Activated CD4-positive, alpha-beta T cell treated with anti-CD3 and anti-CD28 coated beads, Interleukin-2, amount 10 ng/mL, durations not matched to agents 7 days and 5 days (primary cell): ENCODE data around the gene NELFB. TPM values are rescaled to one million over a fixed set of nuclear protein-coding genes. Genes with fewer than 3 reads are reported as not detected.

Experiments
- CTCF ChIA-PET: fragments of 350-600 bp; sonication (Branson Sonifier 250); formaldehyde crosslinking; loops from one replicate; lab custom pipeline; 2021; ENCODE audit warnings: antibody characterized with exemption; lab: Charles Lee
- POLR2A ChIA-PET: fragments of 350-600 bp; sonication (Branson Sonifier 250); formaldehyde crosslinking; loops from one replicate; lab custom pipeline; 2021; ENCODE audit warnings: antibody characterized with exemption; lab: Charles Lee
- DNase-seq: peaks from one replicate; pipeline ENCODE4 v3.0.0-alpha.2; 2020
- H3K27ac Mint-ChIP-seq: one replicate; pipeline ENCODE4 v1.8.0; 2021; ENCODE audit warnings: mild to moderate bottlenecking, moderate library complexity, mixed read lengths
- H3K27me3 Mint-ChIP-seq: one replicate; pipeline ENCODE4 v1.8.0; 2021; ENCODE audit warnings: mixed read lengths
- H3K36me3 Mint-ChIP-seq: one replicate; pipeline ENCODE4 v1.8.0; 2021; ENCODE audit warnings: low read depth, mixed read lengths
- H3K4me1 Mint-ChIP-seq: one replicate; pipeline ENCODE4 v1.8.0; 2021; ENCODE audit warnings: mixed read lengths
- H3K4me3 Mint-ChIP-seq: one replicate; pipeline ENCODE4 v1.8.0; 2021; ENCODE audit warnings: mild to moderate bottlenecking, moderate library complexity, mixed read lengths
- H3K9me3 Mint-ChIP-seq: one replicate; pipeline ENCODE4 v1.8.0; 2021; ENCODE audit warnings: mixed read lengths
- total RNA-seq, 2 experiments: library from RNA; stranded (reverse); gene quantifications; one replicate each; pipeline ENCODE4 v1.2.3, GENCODE V29; 2021

Gene NELFB
- total RNA-seq, 2 experiments from 2014 or later, result 54.1 to 66.6 TPM

DNA sequence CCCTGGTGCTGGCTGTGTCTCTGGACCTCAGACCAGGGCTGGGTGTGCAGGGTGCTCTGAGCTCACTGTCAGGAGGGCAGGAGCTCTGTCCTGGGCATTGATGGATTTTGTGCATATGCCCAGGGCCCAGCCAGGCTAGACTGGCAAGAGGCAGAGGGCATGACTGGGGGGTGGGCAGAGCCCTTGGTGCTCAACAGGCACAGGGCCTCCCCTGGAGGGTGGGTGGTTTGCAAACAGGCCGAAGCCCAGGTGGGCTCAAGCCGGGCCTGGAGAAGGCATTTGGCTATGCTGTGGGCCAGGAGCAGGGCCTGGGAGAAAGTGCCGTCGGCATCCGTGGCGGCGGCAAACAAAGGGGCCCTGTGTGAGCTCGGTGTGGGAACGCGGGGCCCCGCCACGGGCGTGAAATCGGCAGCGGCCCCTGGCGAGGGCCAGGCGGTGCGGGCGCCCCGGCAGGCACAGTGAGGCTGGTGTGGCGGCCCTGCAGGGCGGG lies 48.8 kb downstream of the NELFB start:
- H3K4me3 Mint-ChIP-seq, result no peak overlapping the region
- CTCF ChIA-PET, result interaction anchor here (0.7 to 2.0 kb wide), 3 partner anchors 9 to 420 kb away, joined by 3 to 6 read pairs (median 4); no protein-coding TSS in a partner anchor
- H3K27me3 Mint-ChIP-seq, result peaks cover 16% of the 10 kb centered on the region

GRCh38 chr9:137304383-137305059 lies 49.4 kb downstream of the NELFB start:
- Mint-ChIP-seq H3K27me3 (peaks cover 11% of the 10 kb centered on the region), H3K4me1 (peaks cover 16% of the 10 kb centered on the region), H3K9me3 (no peaks in the 10 kb centered on the region), H3K36me3 (no peaks in the 10 kb centered on the region), H3K4me3 (no peak overlapping the region), H3K27ac (no peak overlapping the region)
- CTCF ChIA-PET, result interaction anchor here (2.0 kb wide), 1 partner anchor 18 kb away, joined by 6 read pairs; no protein-coding TSS in a partner anchor
- POLR2A ChIA-PET, result no interaction called here
- DNase-seq, result peak; percentile 5

More for the DNA sequence above, 48.8 kb downstream of the NELFB start:
- POLR2A ChIA-PET, result no interaction called here
- Mint-ChIP-seq H3K9me3 (no peaks in the 10 kb centered on the region), H3K4me1 (peaks cover 16% of the 10 kb centered on the region), H3K27ac (no peak overlapping the region), H3K36me3 (no peaks in the 10 kb centered on the region)
- no peak for DNase-seq

GRCh38 chr9:137305060-137305797 lies 50.1 kb downstream of the NELFB start:
- Mint-ChIP-seq H3K27ac (peak overlapping the region; percentile 42), H3K4me3 (no peak overlapping the region)

GRCh38 chr9:137305798-137306065 lies 50.6 kb downstream of the NELFB start:
- Mint-ChIP-seq H3K36me3 (no peaks in the 10 kb centered on the region), H3K27me3 (peaks cover 4% of the 10 kb centered on the region), H3K9me3 (no peaks in the 10 kb centered on the region), H3K4me1 (peaks cover 10% of the 10 kb centered on the region), H3K4me3 (no peak overlapping the region), H3K27ac (peak overlapping the region; percentile 42)
- ChIA-PET CTCF (no interaction called here), POLR2A (no interaction called here)
- no peak for DNase-seq

More at GRCh38 chr9:137305060-137305797, 50.1 kb downstream of the NELFB start:
- Mint-ChIP-seq H3K9me3 (no peaks in the 10 kb centered on the region), H3K27me3 (peaks cover 7% of the 10 kb centered on the region), H3K4me1 (peaks cover 12% of the 10 kb centered on the region), H3K36me3 (no peaks in the 10 kb centered on the region)
- ChIA-PET CTCF (interaction anchor here (2.0 kb wide), 1 partner anchor 18 kb away, joined by 6 read pairs; no protein-coding TSS in a partner anchor), POLR2A (no interaction called here)
- DNase-seq, result peak; percentile 63

DNA sequence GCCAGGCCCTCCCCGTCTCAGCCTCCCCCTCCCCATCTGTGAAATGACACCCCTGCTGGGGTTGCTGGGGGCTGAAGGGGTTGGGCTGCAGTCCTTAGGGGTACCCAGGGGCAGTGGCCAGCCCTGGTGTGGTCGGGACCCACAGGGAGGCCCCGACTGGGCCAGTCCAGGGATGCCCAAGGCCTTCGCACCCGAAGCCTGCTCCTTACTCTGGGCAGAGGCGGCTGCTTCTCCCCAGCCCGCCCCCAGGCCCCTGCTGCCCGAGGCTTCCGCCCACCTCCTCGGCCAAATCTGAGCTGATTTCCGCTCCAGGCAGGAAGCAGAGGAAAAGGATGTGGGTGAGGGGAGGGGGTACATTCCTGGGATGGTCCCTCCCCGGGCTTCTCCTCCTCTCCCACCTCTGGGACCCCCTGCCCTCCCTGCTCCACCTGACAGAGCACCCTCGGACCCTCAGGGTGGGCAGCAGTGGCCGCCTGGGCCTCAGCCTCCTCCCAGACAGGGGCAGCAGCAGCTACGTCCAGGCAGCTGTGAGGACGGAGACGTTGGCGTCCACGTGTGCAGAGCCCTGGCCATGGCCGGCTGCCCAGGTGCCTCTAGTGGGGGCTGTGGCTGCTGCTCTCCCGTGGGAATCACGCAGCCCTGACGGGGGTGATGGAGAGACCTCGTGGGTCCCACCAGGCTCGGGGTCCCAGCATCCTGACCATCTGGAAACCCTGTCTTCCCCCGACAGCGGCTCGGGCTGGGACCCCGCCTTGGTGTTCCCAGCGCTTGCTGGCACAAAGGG lies 51.1 kb downstream of the NELFB start:
- no peaks in the 10 kb centered on the region for H3K9me3 Mint-ChIP-seq
- H3K36me3 Mint-ChIP-seq, result no peaks in the 10 kb centered on the region
- H3K27me3 Mint-ChIP-seq, result peaks cover 3% of the 10 kb centered on the region
- POLR2A ChIA-PET, result no interaction called here
- CTCF ChIA-PET, result no interaction called here
- DNase-seq, result no peak
- no peak overlapping the region for H3K4me3 Mint-ChIP-seq
- peaks cover 8% of the 10 kb centered on the region for H3K4me1 Mint-ChIP-seq
- H3K27ac Mint-ChIP-seq, result no peak overlapping the region

- Mint-ChIP-seq H3K9me3 (no peaks in the 10 kb centered on the region), H3K27ac (no peak overlapping the region), H3K4me1 (peaks cover 8% of the 10 kb centered on the region), H3K36me3 (no peaks in the 10 kb centered on the region), H3K27me3 (no peaks in the 10 kb centered on the region), H3K4me3 (no peak overlapping the region)
- DNase-seq, result no peak
- ChIA-PET CTCF (no interaction called here), POLR2A (no interaction called here)
Measured at GRCh38 chr9:137306850-137307254, 51.7 kb downstream of the NELFB start.

DNA sequence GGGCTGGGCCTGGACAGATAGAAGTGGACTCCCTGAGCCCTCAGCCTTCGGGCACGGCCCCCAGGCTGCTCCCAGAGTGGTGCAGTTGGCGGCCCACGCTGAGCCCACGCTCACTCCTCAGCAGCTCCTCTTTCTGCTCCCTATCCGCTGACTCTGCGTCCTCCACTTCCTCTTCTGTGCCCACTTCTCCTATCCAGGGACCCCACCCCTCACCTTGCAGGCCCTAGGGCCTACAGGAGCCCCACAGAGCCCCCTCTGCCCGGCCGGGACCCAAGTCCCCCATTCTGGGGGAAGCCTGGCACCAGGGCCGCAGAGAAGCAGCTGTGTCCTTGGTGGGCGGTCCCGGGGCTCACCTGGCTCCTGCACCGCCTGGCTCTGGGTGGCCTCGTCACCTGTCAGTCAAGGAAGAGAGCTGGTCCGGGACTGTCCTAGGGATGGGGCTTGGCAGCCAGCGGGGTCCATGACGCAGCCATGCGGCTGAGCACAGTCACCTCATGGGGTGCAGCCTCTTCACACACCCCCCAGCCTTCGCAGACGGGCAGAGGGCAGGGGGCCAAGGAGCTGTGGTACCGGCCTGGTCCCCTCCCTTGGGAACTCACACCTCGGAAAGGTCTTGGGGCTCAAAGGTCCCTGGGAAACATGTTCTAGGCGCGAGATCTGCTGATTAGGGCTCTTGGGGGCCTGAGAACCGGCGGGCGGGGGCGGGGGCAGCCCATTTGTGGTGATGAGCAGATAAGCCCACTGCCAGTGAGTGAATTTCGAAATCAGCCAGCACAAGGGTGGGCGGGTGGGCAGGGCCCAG lies 52.3 kb downstream of the NELFB start:
- Mint-ChIP-seq H3K9me3 (no peaks in the 10 kb centered on the region), H3K4me3 (no peak overlapping the region), H3K36me3 (no peaks in the 10 kb centered on the region), H3K27ac (no peak overlapping the region), H3K27me3 (no peaks in the 10 kb centered on the region), H3K4me1 (peaks cover 8% of the 10 kb centered on the region)
- no peak for DNase-seq
- CTCF ChIA-PET, result no interaction called here
- POLR2A ChIA-PET, result no interaction called here

GRCh38 chr9:137308057-137308619 lies 53.0 kb downstream of the NELFB start:
- ChIA-PET POLR2A (no interaction called here), CTCF (interaction anchor here (0.6 kb wide), 1 partner anchor 163 kb away, joined by 3 read pairs; no protein-coding TSS in a partner anchor)
- Mint-ChIP-seq H3K36me3 (no peaks in the 10 kb centered on the region), H3K4me3 (no peak overlapping the region), H3K27me3 (no peaks in the 10 kb centered on the region), H3K9me3 (no peaks in the 10 kb centered on the region), H3K27ac (no peak overlapping the region), H3K4me1 (peaks cover 8% of the 10 kb centered on the region)
- no peak for DNase-seq

DNA sequence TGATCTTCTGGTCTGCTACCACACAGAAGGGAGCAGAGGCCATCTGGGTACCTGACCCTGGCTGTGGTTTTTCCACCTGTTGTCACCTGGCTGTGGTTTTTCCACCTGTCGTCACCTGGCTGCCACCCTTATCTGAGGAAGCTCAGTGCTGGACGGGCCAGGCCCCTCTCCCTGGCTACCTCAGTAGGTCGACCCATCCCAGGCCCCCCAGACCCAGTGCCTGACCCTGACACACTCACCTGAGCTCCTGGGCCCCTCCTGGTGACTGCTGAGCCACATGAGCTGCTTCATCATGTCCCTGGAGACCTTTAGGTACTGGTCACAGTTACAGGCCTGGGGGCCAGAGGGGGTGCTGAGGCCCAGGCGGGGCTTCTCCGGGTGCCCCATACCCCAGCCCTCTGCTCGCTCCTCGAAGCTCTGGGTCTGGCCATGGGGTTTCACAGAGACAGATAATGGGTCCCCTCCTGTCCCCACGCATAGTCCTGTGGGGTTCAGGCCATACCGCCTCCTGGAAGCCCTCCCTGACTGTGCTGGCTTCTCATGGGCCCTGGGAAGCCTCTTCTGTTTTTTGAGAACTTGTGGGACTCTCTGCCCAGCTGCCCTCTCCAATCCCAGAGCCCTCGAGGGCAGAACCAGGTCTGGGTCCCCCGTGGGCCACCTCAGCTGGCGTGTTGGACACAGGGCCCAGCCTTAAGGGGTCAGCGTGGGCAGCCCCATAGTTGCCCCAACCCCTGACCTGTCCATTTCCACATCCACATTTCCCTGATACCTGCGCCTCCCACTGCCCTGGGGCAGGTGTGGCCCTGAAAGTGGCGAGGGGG lies 54.5 kb downstream of the NELFB start:
- no peak for DNase-seq

GRCh38 chr9:137310189-137311052 lies 55.3 kb downstream of the NELFB start:
- Mint-ChIP-seq H3K4me3 (no peak overlapping the region), H3K4me1 (peaks cover 6% of the 10 kb centered on the region), H3K27me3 (no peaks in the 10 kb centered on the region), H3K36me3 (no peaks in the 10 kb centered on the region), H3K9me3 (no peaks in the 10 kb centered on the region), H3K27ac (no peak overlapping the region)
- CTCF ChIA-PET, result no interaction called here
- no peak for DNase-seq
- POLR2A ChIA-PET, result no interaction called here

More for the DNA sequence above, 54.5 kb downstream of the NELFB start:
- H3K36me3 Mint-ChIP-seq, result no peaks in the 10 kb centered on the region
- H3K9me3 Mint-ChIP-seq, result no peaks in the 10 kb centered on the region
- no peak overlapping the region for H3K4me3 Mint-ChIP-seq
- CTCF ChIA-PET, result no interaction called here
- POLR2A ChIA-PET, result no interaction called here
- H3K27ac Mint-ChIP-seq, result no peak overlapping the region
- H3K27me3 Mint-ChIP-seq, result no peaks in the 10 kb centered on the region
- peaks cover 8% of the 10 kb centered on the region for H3K4me1 Mint-ChIP-seq
